ENCODE results near the gene AMIGO3. TPM values are rescaled to one million over a fixed set of nuclear protein-coding genes. Genes with fewer than 3 reads are reported as not detected.

Gene AMIGO3
- total RNA-seq, 1 donor from 2014 or later = 0.35 TPM

DNA sequence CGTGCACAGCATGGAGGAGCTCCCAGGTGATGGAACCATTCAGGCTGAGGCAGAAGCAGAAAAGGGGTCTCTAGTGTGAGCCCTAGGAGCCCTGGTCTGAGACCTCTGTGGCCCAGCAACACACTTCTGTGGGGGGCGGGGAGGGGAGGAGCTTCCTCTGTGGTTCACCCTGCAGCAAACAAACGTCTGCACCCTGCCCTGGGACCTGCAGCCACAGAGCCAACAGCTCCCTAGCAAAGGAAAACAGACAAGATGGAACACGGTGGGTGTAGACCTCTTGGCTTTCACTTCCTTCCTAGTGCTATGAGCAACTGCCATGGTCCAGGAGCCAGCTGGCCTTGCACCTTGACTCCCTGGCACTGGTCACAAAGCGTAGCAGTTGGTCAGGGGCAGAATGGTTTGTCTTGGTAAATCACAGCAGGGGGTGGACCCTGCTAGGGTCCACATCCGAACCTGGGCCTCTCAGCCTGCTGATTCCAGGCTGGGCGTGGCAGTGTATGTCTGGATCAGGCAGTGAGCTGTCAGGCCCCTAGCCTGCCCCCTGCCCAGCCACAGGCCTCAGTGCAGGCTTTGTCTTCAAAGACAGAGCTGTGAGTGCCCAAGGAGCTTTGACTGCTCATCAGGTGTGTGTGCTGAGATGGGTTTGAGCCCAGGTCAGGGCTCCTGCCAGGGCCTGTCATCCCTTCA, 6.7 kb downstream of the AMIGO3 start:
- H3K27ac Mint-ChIP-seq (ENCODE audit: unreplicated experiment) = no peak overlapping the region

GRCh38 chr3:49712166-49712565, 7.3 kb downstream of the AMIGO3 start:
- TF ChIP-seq CTCF (IDR thresholded peaks at IDR 0.05) = no peak
- Mint-ChIP-seq H3K36me3 (ENCODE audit: low read depth) (peaks cover 6% of the 10 kb centered on the region), H3K4me1 (ENCODE audit: low read depth) (no peaks in the 10 kb centered on the region), H3K9me3 (ENCODE audit: low read depth) (no peaks in the 10 kb centered on the region), H3K4me3 (ENCODE audit: unreplicated experiment) (no peak overlapping the region), H3K27ac (ENCODE audit: unreplicated experiment) (no peak overlapping the region), H3K27me3 (ENCODE audit: low read depth) (no peaks in the 10 kb centered on the region)
- no peak for DNase-seq (ENCODE audit: low spot score)

More for the DNA sequence above, 6.7 kb downstream of the AMIGO3 start:
- TF ChIP-seq CTCF (IDR thresholded peaks at IDR 0.05) = no peak
- no peaks in the 10 kb centered on the region for H3K4me1 Mint-ChIP-seq (ENCODE audit: low read depth)
- no peak overlapping the region for H3K4me3 Mint-ChIP-seq (ENCODE audit: unreplicated experiment)
- peaks cover 4% of the 10 kb centered on the region for H3K36me3 Mint-ChIP-seq (ENCODE audit: low read depth)
- H3K9me3 Mint-ChIP-seq (ENCODE audit: low read depth) = no peaks in the 10 kb centered on the region
- no peaks in the 10 kb centered on the region for H3K27me3 Mint-ChIP-seq (ENCODE audit: low read depth)
- DNase-seq (ENCODE audit: low spot score) = no peak

DNA sequence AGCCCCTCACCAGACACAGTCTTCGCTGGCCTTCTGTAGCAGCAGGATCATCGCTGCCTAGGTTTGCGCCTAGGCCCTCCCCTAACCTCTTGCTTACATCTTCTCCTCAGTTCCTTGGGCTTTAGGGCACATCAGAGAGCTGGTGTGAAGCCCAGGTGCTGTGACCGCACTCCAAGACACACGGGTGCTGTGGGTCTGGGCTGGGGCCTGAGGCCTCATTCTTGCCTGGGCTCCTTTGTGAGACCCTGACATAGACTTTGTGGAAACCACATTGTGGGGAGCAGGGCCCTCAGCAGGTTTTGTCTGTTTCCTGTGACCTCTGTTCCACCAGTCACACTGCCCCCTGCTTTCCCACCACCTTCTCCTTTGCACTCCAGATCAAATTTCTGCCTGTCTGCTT, 8.0 kb downstream of the AMIGO3 start:
- Mint-ChIP-seq H3K36me3 (ENCODE audit: low read depth) (peaks cover 7% of the 10 kb centered on the region), H3K27ac (ENCODE audit: unreplicated experiment) (no peak overlapping the region), H3K27me3 (ENCODE audit: low read depth) (no peaks in the 10 kb centered on the region), H3K4me3 (ENCODE audit: unreplicated experiment) (no peak overlapping the region), H3K9me3 (ENCODE audit: low read depth) (no peaks in the 10 kb centered on the region), H3K4me1 (ENCODE audit: low read depth) (no peaks in the 10 kb centered on the region)
- no peak for DNase-seq (ENCODE audit: low spot score)
- no peak for TF ChIP-seq CTCF (IDR thresholded peaks at IDR 0.05)

- no peak for DNase-seq (ENCODE audit: low spot score)
- no peak overlapping the region for H3K27ac Mint-ChIP-seq (ENCODE audit: unreplicated experiment)
- H3K27me3 Mint-ChIP-seq (ENCODE audit: low read depth) = no peaks in the 10 kb centered on the region
- H3K9me3 Mint-ChIP-seq (ENCODE audit: low read depth) = no peaks in the 10 kb centered on the region
- no peaks in the 10 kb centered on the region for H3K4me1 Mint-ChIP-seq (ENCODE audit: low read depth)
- H3K36me3 Mint-ChIP-seq (ENCODE audit: low read depth) = peaks cover 9% of the 10 kb centered on the region
- TF ChIP-seq CTCF (IDR thresholded peaks at IDR 0.05) = no peak
- H3K4me3 Mint-ChIP-seq (ENCODE audit: unreplicated experiment) = no peak overlapping the region
These were observed 9.6 kb downstream of the AMIGO3 start for GRCh38 chr3:49709852-49710251.

GRCh38 chr3:49707113-49707480, 12.4 kb downstream of the AMIGO3 start:
- Mint-ChIP-seq H3K36me3 (ENCODE audit: low read depth) (peaks cover 11% of the 10 kb centered on the region), H3K9me3 (ENCODE audit: low read depth) (no peaks in the 10 kb centered on the region), H3K27ac (ENCODE audit: unreplicated experiment) (no peak overlapping the region), H3K4me3 (ENCODE audit: unreplicated experiment) (no peak overlapping the region), H3K4me1 (ENCODE audit: low read depth) (peaks cover 2% of the 10 kb centered on the region), H3K27me3 (ENCODE audit: low read depth) (no peaks in the 10 kb centered on the region)
- no peak for TF ChIP-seq CTCF (IDR thresholded peaks at IDR 0.05)
- DNase-seq (ENCODE audit: low spot score) = no peak

All from chondrocyte (in vitro differentiated cells).